ENCODE measurements around the gene NXPH3.

DNA sequence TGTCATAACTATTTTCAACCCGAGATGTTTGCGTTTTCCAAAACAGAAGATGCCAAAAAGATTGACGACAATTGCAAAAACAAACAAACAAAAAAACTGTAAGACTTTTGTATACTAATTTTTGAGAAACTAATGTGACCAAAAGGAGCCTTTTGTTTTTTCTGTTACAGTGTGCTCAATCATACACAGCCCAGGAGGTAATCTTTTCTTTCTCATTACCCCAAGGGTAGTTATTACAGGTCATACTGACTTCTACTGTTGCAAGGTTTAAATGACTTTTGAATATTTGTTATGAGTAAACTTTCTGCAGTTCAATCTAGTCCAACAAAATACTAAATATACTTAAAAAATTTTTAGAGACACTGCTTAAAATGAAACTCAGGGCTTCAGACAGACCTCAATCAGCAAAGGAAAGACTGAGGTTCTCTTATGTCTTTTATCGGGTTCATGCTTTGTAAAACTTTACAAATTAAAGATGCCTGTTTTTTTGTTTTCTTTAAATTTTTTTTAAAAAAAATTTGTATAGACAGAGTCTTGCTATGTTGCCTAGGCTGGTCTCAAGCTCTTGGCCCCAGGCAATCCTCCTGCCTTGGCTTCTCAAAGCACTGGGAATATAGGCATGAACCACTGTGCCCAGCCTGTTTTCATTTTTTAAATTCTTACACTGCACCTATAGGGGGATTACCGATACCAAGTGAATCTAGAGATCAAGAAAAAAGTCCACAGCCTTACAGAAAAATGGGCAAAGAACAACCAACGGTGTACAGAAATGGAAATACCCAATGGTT lies 54.6 kb downstream of the NXPH3 start:
- TF ChIP-seq GATA2 (IDR thresholded peaks at IDR 0.05; ENCODE audit: low read depth, low read length), result no peak
- no peak for TF ChIP-seq GATA3 (IDR thresholded peaks at IDR 0.05; ENCODE audit: low read depth, low read length)

Measured in SH-SY5Y (cell line).